HG02852 (cell line): ENCODE data around the gene PPM1E.
A peak's percentile ranks its signal among the peaks of the same experiment; 100 is the strongest.
"Not testable (repeated sequence)": the region's sequence is repeated elsewhere in the genome, so short reads cannot be mapped to it uniquely, and the experiment has no call there.

Source experiments
- ATAC-seq: cut with Tn5 transposase; IDR thresholded peaks from one replicate; pipeline ENCODE4 v1.9.1; 2021; ENCODE audit warnings: mild to moderate bottlenecking, moderate library complexity; ENCODE audit not compliant: unreplicated experiment

PPM1E gene

GRCh38 chr17:58755577-58756245 lies at the start of gene PPM1E:
Gene PPM1E (plus strand): TSS chr17:58755854.
- ATAC-seq, result peak; percentile 68

- ATAC-seq, result no peak
Observed at GRCh38 chr17:58706351-58707140, 49.1 kb upstream of the PPM1E start.

GRCh38 chr17:58710948-58711552 lies 44.6 kb upstream of the PPM1E start:
- ATAC-seq, result no peak

GRCh38 chr17:58722274-58722673 lies 33.4 kb upstream of the PPM1E start:
- no peak for ATAC-seq

GRCh38 chr17:58722696-58723095 lies 33.0 kb upstream of the PPM1E start:
- no peak for ATAC-seq

- ATAC-seq, result no peak
Observed at GRCh38 chr17:58728798-58729197, 26.9 kb upstream of the PPM1E start.

- ATAC-seq, result no peak
Observed at GRCh38 chr17:58730937-58731336, 24.7 kb upstream of the PPM1E start.

GRCh38 chr17:58734040-58734439 lies 21.6 kb upstream of the PPM1E start:
- no peak for ATAC-seq

- ATAC-seq, result no peak
Observed at GRCh38 chr17:58734811-58735210, 20.8 kb upstream of the PPM1E start.

GRCh38 chr17:58741121-58741625 lies 14.5 kb upstream of the PPM1E start:
- ATAC-seq, result no peak

- no peak for ATAC-seq
Observed at GRCh38 chr17:58747674-58748073, 8.0 kb upstream of the PPM1E start.

- ATAC-seq, result not testable (repeated sequence)
Observed at GRCh38 chr17:58749627-58750026, 6.0 kb upstream of the PPM1E start.

- ATAC-seq, result no peak
Observed at GRCh38 chr17:58753026-58753425, 2.6 kb upstream of the PPM1E start.

GRCh38 chr17:58755269-58755576 lies 431 bp upstream of the PPM1E start:
- ATAC-seq, result no peak

- ATAC-seq, result no peak
Observed at GRCh38 chr17:58756246-58757161, 850 bp downstream of the PPM1E start.

- no peak for ATAC-seq
Observed at GRCh38 chr17:58757162-58757613, 1.5 kb downstream of the PPM1E start.

GRCh38 chr17:58758890-58759289 lies 3.2 kb downstream of the PPM1E start:
- ATAC-seq, result no peak

- ATAC-seq, result no peak
Observed at GRCh38 chr17:58759522-58759921, 3.9 kb downstream of the PPM1E start.

GRCh38 chr17:58760248-58760647 lies 4.6 kb downstream of the PPM1E start:
- ATAC-seq, result no peak

- no peak for ATAC-seq
Observed at GRCh38 chr17:58763263-58763662, 7.6 kb downstream of the PPM1E start.

- no peak for ATAC-seq
Observed at GRCh38 chr17:58764373-58764772, 8.7 kb downstream of the PPM1E start.
